ENCODE data around the gene GOLGA7B. TPM values are rescaled to one million over a fixed set of nuclear protein-coding genes. Genes with fewer than 3 reads are reported as not detected.

GOLGA7B gene
- total RNA-seq, 4 donors from 2014 or later: 0.29 to 2.3 (median 0.63) TPM

DNA sequence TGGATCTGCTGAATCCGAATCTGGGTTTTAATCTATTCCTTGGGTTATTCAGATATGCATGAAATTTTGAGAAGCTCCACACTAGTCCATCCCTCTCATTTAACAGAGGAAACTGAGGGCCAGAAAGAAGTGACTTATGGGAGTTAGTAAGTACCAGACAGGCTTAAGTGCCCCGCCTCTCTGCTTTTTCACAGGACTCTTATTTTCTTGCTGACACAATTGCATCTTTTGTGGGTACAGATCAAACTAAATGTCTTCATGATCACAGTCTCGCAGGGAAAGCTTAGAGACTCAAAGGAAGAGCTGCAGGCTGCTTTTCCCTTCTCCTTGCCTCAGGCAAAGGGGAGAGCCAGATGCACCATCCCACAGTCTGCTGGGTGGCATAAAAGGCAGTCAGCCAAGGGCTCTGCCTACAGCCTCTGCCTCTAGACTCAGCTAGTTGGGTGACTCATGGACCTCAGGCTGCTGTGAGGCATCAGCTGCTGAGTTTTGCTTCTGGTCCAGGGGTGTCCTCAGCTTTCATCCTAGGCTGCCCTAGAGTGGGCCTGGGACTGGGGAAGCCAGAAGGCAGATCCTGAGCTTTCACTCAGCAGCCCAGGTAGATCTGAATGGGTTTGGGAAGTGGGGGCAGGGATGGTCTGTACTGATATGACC, 11.6 kb downstream of the GOLGA7B start:
- Histone ChIP-seq H3K27ac (peak overlapping the region in 2 of 4 donors; percentile 28 to 52), H3K27me3 (no peaks in the 10 kb centered on the region), H3K4me3 (no peak overlapping the region), H3K9me3 (no peaks in the 10 kb centered on the region), H3K4me1 (peaks cover 0 to 7% of the 10 kb centered on the region in 2 donors), H3K36me3 (peaks cover 0 to 9% of the 10 kb centered on the region in 2 donors)
- DNase-seq (peak; percentile 51 to 54), ATAC-seq (peak; percentile 83 to 98)
- intact Hi-C loops (cut with DNase I; ENCODE audit: low total_unique reads): no loop called here
- no peak for TF ChIP-seq POLR2A (IDR thresholded peaks at IDR 0.05)
- TF ChIP-seq, protein P1, sequence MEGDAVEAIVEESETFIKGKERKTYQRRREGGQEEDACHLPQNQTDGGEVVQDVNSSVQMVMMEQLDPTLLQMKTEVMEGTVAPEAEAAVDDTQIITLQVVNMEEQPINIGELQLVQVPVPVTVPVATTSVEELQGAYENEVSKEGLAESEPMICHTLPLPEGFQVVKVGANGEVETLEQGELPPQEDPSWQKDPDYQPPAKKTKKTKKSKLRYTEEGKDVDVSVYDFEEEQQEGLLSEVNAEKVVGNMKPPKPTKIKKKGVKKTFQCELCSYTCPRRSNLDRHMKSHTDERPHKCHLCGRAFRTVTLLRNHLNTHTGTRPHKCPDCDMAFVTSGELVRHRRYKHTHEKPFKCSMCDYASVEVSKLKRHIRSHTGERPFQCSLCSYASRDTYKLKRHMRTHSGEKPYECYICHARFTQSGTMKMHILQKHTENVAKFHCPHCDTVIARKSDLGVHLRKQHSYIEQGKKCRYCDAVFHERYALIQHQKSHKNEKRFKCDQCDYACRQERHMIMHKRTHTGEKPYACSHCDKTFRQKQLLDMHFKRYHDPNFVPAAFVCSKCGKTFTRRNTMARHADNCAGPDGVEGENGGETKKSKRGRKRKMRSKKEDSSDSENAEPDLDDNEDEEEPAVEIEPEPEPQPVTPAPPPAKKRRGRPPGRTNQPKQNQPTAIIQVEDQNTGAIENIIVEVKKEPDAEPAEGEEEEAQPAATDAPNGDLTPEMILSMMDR (IDR thresholded peaks at IDR 0.05 in 4 of 5, conservative IDR thresholded peaks at IDR 0.05 in 1 of 5): no peak
- in situ Hi-C loops (cut with MboI; ENCODE audit: low sequenced_read_pairs in 4 of 4): loop anchor here in 1 of 4 donors (5.0 kb wide), 1 partner anchor 64 kb away; no protein-coding TSS in a partner anchor

DNA sequence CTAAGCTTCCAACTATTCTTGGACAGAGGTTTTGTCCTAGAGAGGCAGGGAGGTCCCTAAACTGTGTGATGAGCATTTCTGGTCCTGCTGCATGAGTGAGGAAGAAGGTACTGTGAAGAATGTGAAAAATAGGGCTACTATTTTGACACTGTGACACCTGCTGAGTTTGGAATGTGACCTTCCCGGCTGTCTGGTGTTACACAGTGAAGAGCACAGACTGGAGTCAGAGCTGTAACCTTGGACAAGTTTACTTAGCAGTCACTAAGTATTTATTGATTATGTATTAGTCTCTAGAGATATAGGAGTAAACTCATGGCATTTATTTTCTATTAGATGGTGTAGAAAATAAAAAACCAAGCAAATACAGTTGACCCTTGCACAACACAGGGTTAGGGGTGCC, 12.3 kb downstream of the GOLGA7B start:
- DNase-seq: no peak
- peaks cover 0 to 7% of the 10 kb centered on the region in 2 donors for H3K4me1 ChIP-seq
- intact Hi-C loops (cut with DNase I; ENCODE audit: low total_unique reads): no loop called here
- TF ChIP-seq, protein P1 (IDR thresholded peaks at IDR 0.05 in 4 of 5, conservative IDR thresholded peaks at IDR 0.05 in 1 of 5): no peak
- TF ChIP-seq POLR2A (IDR thresholded peaks at IDR 0.05): no peak
- in situ Hi-C loops (cut with MboI; ENCODE audit: low sequenced_read_pairs in 4 of 4): loop anchor here in 1 of 4 donors (5.0 kb wide), 1 partner anchor 65 kb away; no protein-coding TSS in a partner anchor
- ATAC-seq: no peak
- H3K36me3 ChIP-seq: peaks cover 0 to 9% of the 10 kb centered on the region in 2 donors
- no peaks in the 10 kb centered on the region for H3K27me3 ChIP-seq
- no peaks in the 10 kb centered on the region for H3K9me3 ChIP-seq
- H3K27ac ChIP-seq: peak overlapping the region in 2 of 4 donors; percentile 28 to 52
- no peak overlapping the region for H3K4me3 ChIP-seq

DNA sequence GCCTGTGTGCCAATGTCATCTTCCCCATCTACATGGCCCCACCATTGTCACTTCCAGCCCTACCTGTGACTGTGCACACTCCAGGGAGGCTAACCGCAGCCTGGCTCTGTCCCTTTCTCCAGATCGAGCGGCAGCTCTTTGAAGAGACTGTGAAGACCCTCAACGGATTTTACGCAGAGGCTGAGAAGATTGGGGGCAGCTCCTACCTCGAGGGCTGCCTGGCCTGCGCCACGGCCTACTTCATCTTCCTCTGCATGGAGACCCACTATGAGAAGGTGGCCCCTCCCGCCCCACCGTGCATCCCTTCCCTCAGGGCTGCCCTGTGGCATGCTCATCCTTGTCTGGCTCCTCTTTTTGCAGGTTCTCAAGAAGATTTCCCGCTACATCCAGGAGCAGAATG, 14.2 kb downstream of the GOLGA7B start:
- ATAC-seq (no peak), DNase-seq (no peak)
- TF ChIP-seq, protein P1 (IDR thresholded peaks at IDR 0.05 in 4 of 5, conservative IDR thresholded peaks at IDR 0.05 in 1 of 5): no peak
- no peak for TF ChIP-seq POLR2A (IDR thresholded peaks at IDR 0.05)
- H3K36me3 ChIP-seq: peaks cover 0 to 9% of the 10 kb centered on the region in 2 donors
- H3K27me3 ChIP-seq: no peaks in the 10 kb centered on the region
- in situ Hi-C loops (cut with MboI; ENCODE audit: low sequenced_read_pairs in 4 of 4): loop anchor here in 1 of 4 donors (5.0 kb wide), 1 partner anchor 67 kb away; no protein-coding TSS in a partner anchor
- intact Hi-C loops (cut with DNase I; ENCODE audit: low total_unique reads): no loop called here
- H3K9me3 ChIP-seq: no peaks in the 10 kb centered on the region
- H3K27ac ChIP-seq: no peak overlapping the region
- peaks cover 0 to 8% of the 10 kb centered on the region in 2 donors for H3K4me1 ChIP-seq
- H3K4me3 ChIP-seq: no peak overlapping the region

DNA sequence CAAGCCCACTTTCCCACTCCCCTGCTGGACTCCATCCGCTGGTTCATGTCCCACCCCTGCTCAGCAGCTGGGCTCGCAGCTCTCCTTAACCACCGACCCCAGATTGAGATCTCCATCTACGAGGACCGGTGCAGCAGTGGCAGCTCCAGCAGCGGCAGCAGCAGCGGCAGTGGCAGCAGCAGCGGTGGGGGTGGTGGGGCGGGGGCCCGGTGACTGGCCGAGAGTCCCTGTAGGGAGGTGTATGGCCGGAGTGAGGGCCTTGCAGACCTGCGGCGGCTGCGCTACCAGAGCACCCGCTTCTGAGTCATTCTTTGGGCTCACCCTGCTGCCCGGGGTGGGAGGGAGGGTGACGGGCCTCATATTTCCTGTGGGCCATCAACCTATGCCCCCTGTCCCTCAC, 15.8 kb downstream of the GOLGA7B start:
- DNase-seq: no peak
- H3K27ac ChIP-seq: no peak overlapping the region
- peaks cover 0 to 9% of the 10 kb centered on the region in 2 donors for H3K36me3 ChIP-seq
- no peaks in the 10 kb centered on the region for H3K9me3 ChIP-seq
- peaks cover 4 to 13% of the 10 kb centered on the region in 2 donors for H3K4me1 ChIP-seq
- intact Hi-C loops (cut with DNase I; ENCODE audit: low total_unique reads) (no loop called here), in situ Hi-C loops (cut with MboI; ENCODE audit: low sequenced_read_pairs in 4 of 4) (no loop called here)
- no peak overlapping the region for H3K4me3 ChIP-seq
- ATAC-seq: no peak
- TF ChIP-seq, protein P1 (IDR thresholded peaks at IDR 0.05 in 4 of 5, conservative IDR thresholded peaks at IDR 0.05 in 1 of 5): no peak
- no peak for TF ChIP-seq POLR2A (IDR thresholded peaks at IDR 0.05)
- no peaks in the 10 kb centered on the region for H3K27me3 ChIP-seq
